ENCODE measurements around the gene ETS1.

ETS1 gene

GRCh38 chr11:128596250-128596649, 8.9 kb upstream of the ETS1 start:
- no peak for DNase-seq (ENCODE audit: low read depth in 1 of 2, low spot score in 1 of 2)
- TF ChIP-seq REST (IDR thresholded peaks at IDR 0.05; ENCODE audit: insufficient replicate concordance, low read depth) (no peak), CTCF (IDR thresholded peaks at IDR 0.05; ENCODE audit: insufficient read depth, low read length) (no peak), POLR2AphosphoS5 (IDR thresholded peaks at IDR 0.05; ENCODE audit: low read depth) (no peak), GABPA (IDR thresholded peaks at IDR 0.05; ENCODE audit: low read depth) (no peak), SPI1 (IDR thresholded peaks at IDR 0.05; ENCODE audit: borderline replicate concordance, low read depth) (no peak)
- no peak overlapping the region for H3K4me3 ChIP-seq (replicated peaks; ENCODE audit: insufficient read depth, low read length)
- H3K27ac ChIP-seq (replicated peaks): no peak overlapping the region
- no peaks in the 10 kb centered on the region for H3K27me3 ChIP-seq (ENCODE audit: insufficient read depth, poor library complexity, severe bottlenecking)

GRCh38 chr11:128595775-128596174, 8.4 kb upstream of the ETS1 start:
- Histone ChIP-seq H3K27ac (replicated peaks) (no peak overlapping the region), H3K27me3 (ENCODE audit: insufficient read depth, poor library complexity, severe bottlenecking) (peaks cover 4% of the 10 kb centered on the region), H3K4me3 (replicated peaks; ENCODE audit: insufficient read depth, low read length) (no peak overlapping the region)
- no peak for DNase-seq (ENCODE audit: low read depth in 1 of 2, low spot score in 1 of 2)
- TF ChIP-seq SPI1 (IDR thresholded peaks at IDR 0.05; ENCODE audit: borderline replicate concordance, low read depth) (no peak), CTCF (IDR thresholded peaks at IDR 0.05; ENCODE audit: insufficient read depth, low read length) (no peak), REST (IDR thresholded peaks at IDR 0.05; ENCODE audit: insufficient replicate concordance, low read depth) (no peak), GABPA (IDR thresholded peaks at IDR 0.05; ENCODE audit: low read depth) (no peak), POLR2AphosphoS5 (IDR thresholded peaks at IDR 0.05; ENCODE audit: low read depth) (no peak)

- H3K4me3 ChIP-seq (replicated peaks; ENCODE audit: insufficient read depth, low read length): no peak overlapping the region
- TF ChIP-seq REST (IDR thresholded peaks at IDR 0.05; ENCODE audit: insufficient replicate concordance, low read depth) (no peak), CTCF (IDR thresholded peaks at IDR 0.05; ENCODE audit: insufficient read depth, low read length) (no peak), SPI1 (IDR thresholded peaks at IDR 0.05; ENCODE audit: borderline replicate concordance, low read depth) (no peak)
- H3K27ac ChIP-seq (replicated peaks): no peak overlapping the region
- peaks cover 4% of the 10 kb centered on the region for H3K27me3 ChIP-seq (ENCODE audit: insufficient read depth, poor library complexity, severe bottlenecking)
- no peak for DNase-seq (ENCODE audit: low read depth in 1 of 2, low spot score in 1 of 2)
Measured at GRCh38 chr11:128595221-128595620, 7.9 kb upstream of the ETS1 start.

Measured in HL-60 (cell line).